Upper lobe of left lung (tissue), 4 donors: ENCODE results near the gene PTPRM.

Source experiments
- EP300 ChIP-seq, 4 donors: sonication (generic); formaldehyde crosslinking; IDR thresholded peaks; one replicate each; pipeline ENCODE4 v1.5.1; 2017; ENCODE audit warnings: antibody characterized with exemption in 4 of 4, control low read depth in 2 of 4
- POLR2A ChIP-seq, 4 donors: fragments of 450-650 bp; IDR thresholded peaks; one replicate each; pipeline ENCODE4 v1.5.1; 2016 to 2017; ENCODE audit warnings: antibody characterized with exemption in 4 of 4, mild to moderate bottlenecking in 2 of 4
- POLR2AphosphoS5 ChIP-seq, 2 donors: sonication (generic); formaldehyde crosslinking; IDR thresholded peaks; one replicate each; pipeline ENCODE4 v1.5.1; 2017; ENCODE audit warnings: antibody characterized with exemption in 2 of 2
- TF ChIP-seq, protein P1 (sequence below), 6 experiments: fragments of 450-650 bp in 4 of 6; fragments of 200-600 bp in 2 of 6; sonication (generic) in 2 of 6; IDR thresholded peaks; one replicate each; pipeline ENCODE4 v1.5.1; 2016 to 2019; ENCODE audit warnings: antibody characterized with exemption in 6 of 6

GRCh38 chr18:7772951-7773350 lies 205.8 kb downstream of the PTPRM start:
- TF ChIP-seq, protein P1, sequence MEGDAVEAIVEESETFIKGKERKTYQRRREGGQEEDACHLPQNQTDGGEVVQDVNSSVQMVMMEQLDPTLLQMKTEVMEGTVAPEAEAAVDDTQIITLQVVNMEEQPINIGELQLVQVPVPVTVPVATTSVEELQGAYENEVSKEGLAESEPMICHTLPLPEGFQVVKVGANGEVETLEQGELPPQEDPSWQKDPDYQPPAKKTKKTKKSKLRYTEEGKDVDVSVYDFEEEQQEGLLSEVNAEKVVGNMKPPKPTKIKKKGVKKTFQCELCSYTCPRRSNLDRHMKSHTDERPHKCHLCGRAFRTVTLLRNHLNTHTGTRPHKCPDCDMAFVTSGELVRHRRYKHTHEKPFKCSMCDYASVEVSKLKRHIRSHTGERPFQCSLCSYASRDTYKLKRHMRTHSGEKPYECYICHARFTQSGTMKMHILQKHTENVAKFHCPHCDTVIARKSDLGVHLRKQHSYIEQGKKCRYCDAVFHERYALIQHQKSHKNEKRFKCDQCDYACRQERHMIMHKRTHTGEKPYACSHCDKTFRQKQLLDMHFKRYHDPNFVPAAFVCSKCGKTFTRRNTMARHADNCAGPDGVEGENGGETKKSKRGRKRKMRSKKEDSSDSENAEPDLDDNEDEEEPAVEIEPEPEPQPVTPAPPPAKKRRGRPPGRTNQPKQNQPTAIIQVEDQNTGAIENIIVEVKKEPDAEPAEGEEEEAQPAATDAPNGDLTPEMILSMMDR (IDR thresholded peaks at IDR 0.05), result no peak
- TF ChIP-seq POLR2AphosphoS5 (IDR thresholded peaks at IDR 0.05), result no peak
- TF ChIP-seq POLR2A (IDR thresholded peaks at IDR 0.05), result no peak
- TF ChIP-seq EP300 (IDR thresholded peaks at IDR 0.05), result no peak
